Measurements from ENCODE around the gene CACNA2D3.

GRCh38 chr3:54954521-54954920 is 832.2 kb downstream of the CACNA2D3 start:
- TF ChIP-seq EZH2 (IDR thresholded peaks at IDR 0.05; ENCODE audit: insufficient read depth, poor library complexity, severe bottlenecking) (no peak), EZH2phosphoT487 (IDR thresholded peaks at IDR 0.05; ENCODE audit: insufficient read depth, low read depth) (no peak)
